HG03175 (cell line): Measurements from ENCODE around the gene APLF.
"Not testable (repeated sequence)": the region's sequence is repeated elsewhere in the genome, so short reads cannot be mapped to it uniquely, and the experiment has no call there.

ENCODE experiments used
- ATAC-seq: cut with Tn5 transposase; IDR thresholded peaks from one replicate; pipeline ENCODE4 v1.9.1; 2021; ENCODE audit warnings: mild to moderate bottlenecking, moderate library complexity; ENCODE audit not compliant: unreplicated experiment

The APLF gene

GRCh38 chr2:68438455-68439303 is 28.7 kb upstream of the APLF start:
- no peak for ATAC-seq

DNA sequence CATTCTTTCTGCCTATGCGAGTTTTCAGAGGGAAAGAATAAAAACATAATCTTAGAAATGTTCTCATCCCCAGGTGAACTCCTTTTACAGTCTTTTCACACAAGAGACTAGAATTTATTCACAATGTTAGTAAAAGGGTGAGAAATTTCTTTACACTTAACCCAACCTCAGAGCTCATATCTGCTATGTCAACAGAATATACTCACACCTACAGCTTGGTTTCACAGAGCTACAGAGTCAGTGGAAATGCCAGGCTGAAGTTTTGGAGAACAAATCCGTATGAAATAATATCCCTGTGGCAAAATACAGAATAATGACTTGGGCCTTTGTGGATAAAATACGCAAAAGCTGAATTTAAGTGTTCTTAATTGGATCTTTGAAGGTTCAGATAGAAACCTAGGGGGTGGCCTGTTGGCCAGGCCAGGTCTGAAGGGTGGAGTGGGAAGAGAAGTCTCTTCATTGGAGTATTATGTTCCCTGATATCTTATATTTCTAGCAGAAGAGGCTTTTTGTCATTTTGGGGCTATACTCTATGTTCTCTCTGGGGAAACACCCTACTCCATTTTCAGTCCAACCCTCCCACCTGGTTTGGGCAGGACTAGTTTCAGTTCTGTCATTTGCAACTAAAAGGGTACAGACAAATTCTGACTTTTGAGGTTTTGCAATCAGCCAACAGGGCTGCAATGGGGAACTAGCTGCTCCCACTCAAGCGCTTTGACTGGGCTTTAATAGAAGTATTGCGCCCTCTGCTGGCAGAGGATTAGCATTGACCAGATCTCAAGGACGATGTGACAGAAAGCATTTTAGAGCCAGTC is 26.0 kb upstream of the APLF start:
- peak; percentile 99 for ATAC-seq

- no peak for ATAC-seq
These were observed 25.4 kb upstream of the APLF start for GRCh38 chr2:68441994-68442322.

DNA sequence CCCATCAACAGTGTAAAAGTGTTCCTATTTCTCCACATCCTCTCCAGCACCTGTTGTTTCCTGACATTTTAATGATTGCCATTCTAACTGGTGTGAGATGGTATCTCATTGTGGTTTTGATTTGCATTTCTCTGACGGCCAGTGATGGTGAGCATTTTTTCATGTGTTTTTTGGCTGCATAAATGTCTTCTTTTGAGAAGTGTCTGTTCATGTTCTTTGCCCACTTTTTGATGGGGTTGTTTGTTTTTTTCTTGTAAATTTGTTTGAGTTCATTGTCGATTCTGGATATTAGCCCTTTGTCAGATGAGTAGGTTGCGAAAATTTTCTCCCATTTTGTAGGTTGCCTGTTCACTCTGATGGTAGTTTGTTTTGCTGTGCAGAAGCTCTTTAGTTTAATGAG is 21.0 kb upstream of the APLF start:
- ATAC-seq = not testable (repeated sequence)

- ATAC-seq = no peak
These were observed 20.3 kb upstream of the APLF start for GRCh38 chr2:68447118-68447517.

GRCh38 chr2:68448671-68449653 is 18.4 kb upstream of the APLF start:
- no peak for ATAC-seq

- no peak for ATAC-seq
These were observed 15.1 kb upstream of the APLF start for GRCh38 chr2:68452158-68452900.

DNA sequence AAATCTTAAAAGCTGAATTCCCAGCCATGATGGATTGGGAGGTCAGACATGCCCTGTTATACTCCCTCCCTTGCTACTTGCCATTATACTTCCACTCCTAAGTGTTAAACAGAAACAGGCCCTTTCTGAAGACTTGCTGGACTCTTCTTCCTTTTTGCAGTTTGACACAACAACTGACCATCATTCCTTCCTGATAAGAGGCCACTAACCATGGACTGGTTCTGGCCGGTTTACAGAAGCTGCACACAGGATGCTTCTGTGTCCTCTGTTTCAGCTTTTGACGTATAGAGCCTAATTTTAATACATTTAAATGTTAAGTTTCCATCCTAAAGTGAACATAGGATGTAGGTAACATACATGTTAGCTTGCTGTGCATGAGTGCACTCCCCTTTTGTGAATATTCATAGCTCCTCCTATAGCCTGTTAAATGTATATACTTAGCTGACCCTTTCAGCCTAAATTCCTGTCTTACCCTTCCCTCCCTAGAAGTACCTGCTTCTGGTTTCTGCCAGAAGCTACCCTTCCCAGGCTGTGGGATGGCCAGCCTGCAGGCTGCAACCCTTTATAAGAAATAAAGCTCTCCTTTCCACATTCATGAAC is 13.5 kb upstream of the APLF start:
- ATAC-seq = no peak

GRCh38 chr2:68454719-68455118 is 12.7 kb upstream of the APLF start:
- no peak for ATAC-seq

DNA sequence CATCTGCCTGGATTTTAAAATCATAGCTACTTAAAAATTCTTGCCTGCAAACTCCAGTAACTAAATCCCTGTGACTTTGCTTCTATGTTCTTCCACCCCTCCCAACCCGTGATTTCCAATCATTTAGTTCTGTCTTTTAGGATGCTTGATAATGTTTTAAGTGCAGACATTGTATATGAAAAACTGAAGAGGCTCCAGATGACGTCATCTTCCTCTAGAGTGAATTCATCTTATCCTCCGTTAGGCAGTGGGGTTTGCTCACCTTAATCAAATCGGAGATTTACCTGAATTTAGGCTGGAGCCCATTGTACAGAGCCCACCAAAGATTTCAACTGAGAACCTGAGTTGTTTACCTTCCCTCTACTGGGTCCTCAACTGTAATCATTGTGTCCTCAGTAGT is 11.2 kb upstream of the APLF start:
- ATAC-seq = no peak

- no peak for ATAC-seq
These were observed 8.4 kb upstream of the APLF start for GRCh38 chr2:68458981-68459380.

GRCh38 chr2:68463287-68463877 is 4.0 kb upstream of the APLF start:
- ATAC-seq = no peak

DNA sequence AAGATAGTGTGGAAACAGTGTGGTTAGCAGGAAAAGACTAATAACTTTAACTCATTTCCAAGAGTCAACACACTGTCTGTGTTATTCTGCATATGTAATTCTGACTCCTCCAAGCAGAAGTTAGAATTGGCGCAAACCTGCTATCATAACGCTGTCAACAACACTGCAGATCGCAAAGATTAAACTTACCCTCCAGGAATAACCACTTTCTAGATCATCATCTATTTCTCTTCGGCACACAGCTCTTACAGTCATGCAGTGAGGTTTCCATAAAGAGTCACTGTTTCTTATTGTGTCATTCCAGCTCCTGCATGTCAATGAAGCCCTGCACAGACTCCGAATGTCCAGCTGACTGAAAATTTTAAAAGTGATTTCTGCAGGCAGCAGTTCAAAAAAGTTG is 2.7 kb upstream of the APLF start:
- no peak for ATAC-seq

DNA sequence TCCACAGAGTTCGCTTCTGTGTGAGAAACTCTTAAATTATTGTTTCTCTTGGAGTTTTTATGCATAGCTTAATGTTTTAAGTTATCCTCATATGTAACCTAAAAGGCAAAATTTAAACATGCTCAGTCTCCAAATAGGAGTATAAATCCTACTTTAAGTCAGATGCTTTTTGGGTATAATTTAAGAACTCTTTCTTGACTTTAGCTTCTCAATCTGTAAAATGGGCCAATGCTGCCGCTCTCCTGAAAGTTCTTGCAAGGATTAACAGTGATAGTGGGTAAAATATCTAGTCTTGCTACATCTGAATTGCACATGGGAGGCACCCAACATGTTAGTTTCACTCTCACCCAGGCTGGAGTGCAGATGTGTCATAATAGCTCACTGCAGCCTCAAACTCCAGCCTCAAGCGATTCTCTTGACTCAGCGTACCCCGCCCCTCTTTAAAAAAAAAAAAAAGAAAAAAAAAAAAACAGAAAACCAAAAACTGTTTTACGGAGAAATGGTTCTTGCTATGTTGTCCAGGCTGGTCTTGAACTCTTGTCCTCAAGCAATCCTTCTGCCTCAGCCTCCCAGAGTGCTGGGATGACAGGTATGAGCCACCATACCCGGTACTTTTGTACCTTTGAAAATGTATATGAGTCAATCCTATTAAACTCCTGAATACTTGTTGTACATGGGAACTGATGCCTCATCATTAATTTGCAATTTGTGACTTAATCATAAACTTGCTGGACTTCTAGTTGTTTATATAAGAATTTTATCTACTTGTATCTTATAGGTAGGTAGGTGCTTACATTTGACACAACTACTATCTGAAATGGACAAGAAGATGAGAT is 2.1 kb upstream of the APLF start:
- no peak for ATAC-seq

DNA sequence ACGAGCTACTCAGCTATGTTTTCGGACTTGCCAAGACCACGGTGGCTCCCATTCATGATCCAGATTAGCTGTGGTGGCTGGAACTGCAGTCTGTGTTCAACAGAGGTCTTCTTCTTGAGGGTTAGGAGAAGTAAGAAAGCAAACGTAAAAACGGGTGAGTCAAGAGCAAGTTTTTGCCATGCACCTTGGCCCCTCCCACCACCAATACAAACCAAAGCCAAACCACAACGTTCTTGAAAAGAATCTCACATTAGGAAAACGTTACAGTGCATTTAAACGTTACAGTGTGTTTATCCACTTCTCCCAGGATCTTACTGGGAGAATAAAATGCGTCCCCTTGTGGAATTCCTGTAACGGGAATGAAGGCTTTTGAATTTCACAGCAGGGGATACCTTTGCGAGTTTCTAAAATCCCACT is 1.0 kb upstream of the APLF start:
- no peak for ATAC-seq

GRCh38 chr2:68466778-68467076 is 658 bp upstream of the APLF start:
- no peak for ATAC-seq

GRCh38 chr2:68468801-68469200 is 1.4 kb downstream of the APLF start:
- no peak for ATAC-seq

DNA sequence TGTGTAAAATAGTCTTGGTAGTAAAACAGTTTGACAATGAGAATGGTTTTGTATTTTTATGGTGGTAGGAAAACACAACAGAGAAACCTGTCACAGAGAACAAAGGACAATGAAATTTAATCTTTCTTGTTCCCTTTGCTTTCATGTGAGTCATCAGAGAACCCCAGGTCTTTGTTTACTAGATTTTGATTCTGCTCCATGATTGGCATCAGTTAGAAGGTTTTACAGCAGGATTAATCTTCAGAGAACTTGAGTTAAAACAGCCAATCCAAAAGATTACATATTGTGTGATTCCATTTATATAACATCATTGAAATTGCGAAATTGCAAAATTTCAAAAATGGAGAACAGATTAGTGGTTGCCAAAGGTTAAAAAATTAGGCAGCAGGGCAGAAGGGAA is 2.5 kb downstream of the APLF start:
- ATAC-seq = no peak

DNA sequence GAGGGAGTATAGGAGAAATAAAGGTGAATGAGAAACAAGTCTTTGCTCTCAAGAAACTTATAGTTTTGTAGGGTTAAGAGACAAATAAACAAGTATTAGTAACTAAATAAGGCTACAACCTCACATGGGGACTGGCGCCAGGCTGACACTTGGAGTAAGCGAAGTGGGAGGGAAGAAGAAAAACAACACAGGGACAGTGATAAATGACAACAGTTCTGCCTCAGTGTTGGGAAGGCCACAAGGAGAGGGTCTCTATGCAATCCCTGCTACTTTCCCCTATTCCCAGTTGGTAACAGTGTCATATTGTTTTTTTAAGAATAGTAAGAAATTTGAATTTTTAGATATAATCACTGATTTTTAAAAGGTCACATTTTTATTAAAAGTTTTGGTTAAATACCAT is 4.0 kb downstream of the APLF start:
- ATAC-seq = no peak
